IPS DF 6.9 (cell line): ENCODE measurements around the gene PPAT.

ENCODE experiments used
- DNase-seq: peaks from one replicate; pipeline ENCODE4 v3.0.0-alpha.2; 2013; ENCODE audit warnings: low read depth, low spot score
- H3K27ac ChIP-seq: one replicate; pipeline ENCODE4 v1.5.1; 2013; ENCODE audit warnings: low read length, control low read depth
- H3K27me3 ChIP-seq: 2 replicates; pipeline ENCODE4 v1.6.1; 2013; ENCODE audit warnings: mild to moderate bottlenecking, low read length; ENCODE audit not compliant: control insufficient read depth, insufficient read depth
- H3K36me3 ChIP-seq: 2 replicates; pipeline ENCODE4 v1.6.1; 2013; ENCODE audit warnings: low read length; ENCODE audit not compliant: control insufficient read depth, insufficient read depth
- H3K4me1 ChIP-seq: 2 replicates; pipeline ENCODE4 v1.6.1; 2013; ENCODE audit warnings: low read length; ENCODE audit not compliant: control insufficient read depth, insufficient read depth
- H3K4me3 ChIP-seq: 2 replicates; pipeline ENCODE4 v1.5.1; 2013; ENCODE audit warnings: mild to moderate bottlenecking, low read length
- H3K9me3 ChIP-seq: 2 replicates; pipeline ENCODE4 v1.6.1; 2013; ENCODE audit warnings: low read length, inconsistent platforms; ENCODE audit not compliant: control insufficient read depth, insufficient read depth
- WGBS: extraction: QIAGEN DNeasy Blood & Tissue Kit; methylation state at CpG from one replicate; pipeline ENCODE4 v1.1.7; 2013; ENCODE audit warnings: mixed read lengths, missing lambda C conversion rate; ENCODE audit not compliant: insufficient read length, insufficient coverage; 5-methylcytosine and 5-hydroxymethylcytosine counted together

The PPAT gene

GRCh38 chr4:56414135-56414670 is 21.2 kb downstream of the PPAT start:
- Histone ChIP-seq H3K4me1 (no peaks in the 10 kb centered on the region; the same call in 1 of the 2 replicates), H3K9me3 (no peaks in the 10 kb centered on the region), H3K4me3 (no peak overlapping the region), H3K36me3 (no peaks in the 10 kb centered on the region), H3K27ac (no peak overlapping the region), H3K27me3 (no peaks in the 10 kb centered on the region)
- no peak for DNase-seq
- WGBS = no CpG with 5 or more reads among the region's 4 CpGs

GRCh38 chr4:56410247-56411062 is 25.0 kb downstream of the PPAT start:
- no peaks in the 10 kb centered on the region for H3K9me3 ChIP-seq
- H3K4me1 ChIP-seq = no peaks in the 10 kb centered on the region; the same call in 1 of the 2 replicates
- H3K4me3 ChIP-seq = no peak overlapping the region
- peaks cover 5% of the 10 kb centered on the region; the same call in 1 of the 2 replicates for H3K36me3 ChIP-seq
- H3K27me3 ChIP-seq = no peaks in the 10 kb centered on the region
- WGBS = no CpG with 5 or more reads among the region's 4 CpGs
- no peak overlapping the region for H3K27ac ChIP-seq
- DNase-seq = no peak

- H3K4me3 ChIP-seq = no peak overlapping the region
- WGBS = no CpG with 5 or more reads among the region's 1 CpG
These were observed 25.8 kb downstream of the PPAT start for GRCh38 chr4:56409511-56410090.

GRCh38 chr4:56408978-56409377 is 26.4 kb downstream of the PPAT start:
- WGBS = no CpG with 5 or more reads among the region's 2 CpGs
- Histone ChIP-seq H3K27ac (no peak overlapping the region), H3K36me3 (peaks cover 7% of the 10 kb centered on the region; the same call in 1 of the 2 replicates), H3K9me3 (no peaks in the 10 kb centered on the region), H3K4me3 (no peak overlapping the region), H3K27me3 (no peaks in the 10 kb centered on the region), H3K4me1 (no peaks in the 10 kb centered on the region; the same call in 1 of the 2 replicates)
- no peak for DNase-seq

More at GRCh38 chr4:56409511-56410090, 25.8 kb downstream of the PPAT start:
- Histone ChIP-seq H3K4me1 (no peaks in the 10 kb centered on the region; the same call in 1 of the 2 replicates), H3K36me3 (peaks cover 7% of the 10 kb centered on the region; the same call in 1 of the 2 replicates), H3K9me3 (no peaks in the 10 kb centered on the region), H3K27me3 (no peaks in the 10 kb centered on the region), H3K27ac (no peak overlapping the region)
- no peak for DNase-seq

GRCh38 chr4:56406151-56406550 is 29.3 kb downstream of the PPAT start:
- Histone ChIP-seq H3K9me3 (no peaks in the 10 kb centered on the region), H3K27ac (no peak overlapping the region), H3K36me3 (peaks cover 7% of the 10 kb centered on the region; the same call in 1 of the 2 replicates), H3K27me3 (no peaks in the 10 kb centered on the region), H3K4me3 (no peak overlapping the region), H3K4me1 (no peaks in the 10 kb centered on the region)
- 100% methylated on average over 2 of the region's 4 CpGs for WGBS
- DNase-seq = no peak

- H3K27me3 ChIP-seq = no peaks in the 10 kb centered on the region
- DNase-seq = no peak
- WGBS = no CpG with 5 or more reads among the region's 1 CpG
- H3K4me1 ChIP-seq = no peaks in the 10 kb centered on the region
- H3K36me3 ChIP-seq = peaks cover 7% of the 10 kb centered on the region; the same call in 1 of the 2 replicates
- no peak overlapping the region for H3K4me3 ChIP-seq
- H3K27ac ChIP-seq = no peak overlapping the region
- H3K9me3 ChIP-seq = no peaks in the 10 kb centered on the region
These were observed 30.4 kb downstream of the PPAT start for GRCh38 chr4:56405016-56405415.

GRCh38 chr4:56400560-56400959 is 34.9 kb downstream of the PPAT start:
- no CpG with 5 or more reads among the region's 6 CpGs for WGBS
- Histone ChIP-seq H3K9me3 (no peaks in the 10 kb centered on the region), H3K4me3 (no peak overlapping the region), H3K36me3 (peaks cover 3% of the 10 kb centered on the region; the same call in 1 of the 2 replicates), H3K27me3 (no peaks in the 10 kb centered on the region), H3K27ac (no peak overlapping the region), H3K4me1 (no peaks in the 10 kb centered on the region)
- no peak for DNase-seq

GRCh38 chr4:56391270-56391669 is 44.1 kb downstream of the PPAT start:
- no peak for DNase-seq
- Histone ChIP-seq H3K27me3 (no peaks in the 10 kb centered on the region), H3K9me3 (no peaks in the 10 kb centered on the region), H3K4me1 (no peaks in the 10 kb centered on the region), H3K4me3 (no peak overlapping the region), H3K36me3 (no peaks in the 10 kb centered on the region; the same call in 1 of the 2 replicates), H3K27ac (no peak overlapping the region)
- no CpG with 5 or more reads among the region's 8 CpGs for WGBS

GRCh38 chr4:56389558-56389957 is 45.9 kb downstream of the PPAT start:
- no peak for DNase-seq
- Histone ChIP-seq H3K4me3 (no peak overlapping the region), H3K9me3 (no peaks in the 10 kb centered on the region), H3K36me3 (no peaks in the 10 kb centered on the region; the same call in 1 of the 2 replicates), H3K27ac (no peak overlapping the region), H3K27me3 (no peaks in the 10 kb centered on the region), H3K4me1 (no peaks in the 10 kb centered on the region)
- no CpG with 5 or more reads among the region's 1 CpG for WGBS

GRCh38 chr4:56388306-56388705 is 47.1 kb downstream of the PPAT start:
- WGBS = no CpG with 5 or more reads among the region's 6 CpGs
- Histone ChIP-seq H3K9me3 (no peaks in the 10 kb centered on the region), H3K4me1 (no peaks in the 10 kb centered on the region), H3K27me3 (no peaks in the 10 kb centered on the region), H3K36me3 (no peaks in the 10 kb centered on the region; the same call in 1 of the 2 replicates), H3K4me3 (peak overlapping the region; percentile 97; the same call in 1 of the 2 replicates), H3K27ac (no peak overlapping the region)
- DNase-seq = no peak
